Fibroblast of skin of scalp (primary cell): ENCODE results near the gene TNFAIP1. TPM values are rescaled to one million over a fixed set of nuclear protein-coding genes. Genes with fewer than 3 reads are reported as not detected.
"Not testable (repeated sequence)": the region's sequence is repeated elsewhere in the genome, so short reads cannot be mapped to it uniquely, and the experiment has no call there.

Experiments used
- DNase-seq: peaks from one replicate; pipeline ENCODE4 v3.0.0-alpha.2; 2013
- polyA plus RNA-seq, 2 experiments: library from polyadenylated mRNA; unstranded; fragments of 120-200 nt; gene quantifications; one replicate each; pipeline ENCODE4 v1.2.1, GENCODE V29; 2013; ENCODE audit not compliant: insufficient read length in 2 of 2

Gene TNFAIP1
- 43.5 TPM for polyA plus RNA-seq (2013, experiment 1 of 2; ENCODE audit: insufficient read length)
- polyA plus RNA-seq (2013, experiment 2 of 2; ENCODE audit: insufficient read length), result 42.2 TPM

DNA sequence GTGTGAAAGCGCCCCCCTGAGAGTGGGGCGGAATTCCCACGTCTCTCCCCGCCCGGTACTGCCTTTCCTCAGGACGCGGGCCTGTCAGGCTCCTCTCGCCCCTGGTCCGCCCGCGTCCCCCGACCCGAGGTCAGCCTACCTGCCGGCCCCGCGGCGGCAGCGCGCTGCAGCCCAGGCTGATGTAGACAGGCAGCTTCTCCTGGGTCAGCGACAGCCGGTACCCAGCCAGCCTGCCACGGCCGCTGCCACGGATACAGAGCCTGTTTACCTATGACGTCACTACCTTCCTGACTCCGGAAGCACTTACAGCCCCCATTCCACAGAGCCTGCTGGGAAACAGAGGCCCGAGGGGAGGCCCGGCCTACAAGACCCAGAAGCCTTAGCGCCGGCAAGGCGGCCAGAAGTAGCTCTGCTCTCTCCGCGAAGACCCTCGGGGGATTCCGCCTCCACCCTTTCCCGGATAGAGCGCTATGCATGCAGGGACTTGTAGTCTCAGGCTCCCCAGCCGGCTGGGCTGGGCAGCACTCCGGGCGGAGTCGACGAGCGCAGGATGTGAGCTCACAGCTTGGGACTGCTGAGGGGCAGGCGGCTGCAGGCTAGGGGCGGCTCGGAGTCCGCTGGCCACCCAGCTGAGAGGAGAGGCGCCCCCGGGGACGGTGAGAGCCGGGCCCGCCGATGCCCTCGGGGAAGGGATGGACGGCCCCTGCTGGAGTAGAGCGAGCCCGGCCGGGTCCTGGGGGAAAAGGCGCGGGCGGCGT lies at the start of gene TNFAIP1, which contains the start of gene IFT20:
Gene TNFAIP1, plus strand, starts transcription at position 561 of the 758 bp plus-strand sequence. CDS start 3,761 bp downstream, outside the sequence.
Gene IFT20, minus strand, starts transcription at position 272 of the 758 bp plus-strand sequence. CDS start 3,487 bp downstream, outside the sequence.
- peak; percentile 100 for DNase-seq

GRCh38 chr17:28285965-28286364 lies 49.6 kb upstream of the TNFAIP1 start:
- no peak for DNase-seq

- peak; percentile 62 for DNase-seq
Observed at GRCh38 chr17:28290703-28291102, 44.9 kb upstream of the TNFAIP1 start.

DNA sequence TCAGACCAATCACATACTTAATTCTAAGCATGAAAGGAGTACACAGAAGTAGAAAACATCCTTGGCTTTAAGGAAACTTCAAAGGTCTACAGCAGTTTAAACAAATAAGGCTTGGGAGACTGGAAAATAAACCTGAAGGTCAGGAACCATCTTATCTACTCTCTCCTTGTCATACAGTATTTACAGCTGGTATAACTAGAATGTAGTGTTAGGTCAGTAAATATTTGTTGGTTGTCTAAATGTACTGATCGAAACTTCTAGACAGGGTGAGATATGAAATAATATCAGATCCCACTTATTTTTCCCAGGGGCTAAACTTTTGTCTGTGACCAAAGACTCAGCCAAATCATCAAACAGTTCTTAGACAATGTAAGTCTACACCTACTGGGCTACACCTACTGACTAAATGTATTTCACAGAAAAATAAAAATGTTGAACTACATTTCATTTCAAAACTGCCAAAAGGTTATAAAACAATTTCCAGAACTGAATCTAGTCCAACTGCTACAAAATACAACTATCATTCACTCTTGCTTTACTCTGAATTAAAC lies 43.7 kb upstream of the TNFAIP1 start:
- no peak for DNase-seq

- not testable (repeated sequence) for DNase-seq
Observed at GRCh38 chr17:28292878-28293277, 42.7 kb upstream of the TNFAIP1 start.

GRCh38 chr17:28293994-28294393 lies 41.6 kb upstream of the TNFAIP1 start:
- no peak for DNase-seq

DNA sequence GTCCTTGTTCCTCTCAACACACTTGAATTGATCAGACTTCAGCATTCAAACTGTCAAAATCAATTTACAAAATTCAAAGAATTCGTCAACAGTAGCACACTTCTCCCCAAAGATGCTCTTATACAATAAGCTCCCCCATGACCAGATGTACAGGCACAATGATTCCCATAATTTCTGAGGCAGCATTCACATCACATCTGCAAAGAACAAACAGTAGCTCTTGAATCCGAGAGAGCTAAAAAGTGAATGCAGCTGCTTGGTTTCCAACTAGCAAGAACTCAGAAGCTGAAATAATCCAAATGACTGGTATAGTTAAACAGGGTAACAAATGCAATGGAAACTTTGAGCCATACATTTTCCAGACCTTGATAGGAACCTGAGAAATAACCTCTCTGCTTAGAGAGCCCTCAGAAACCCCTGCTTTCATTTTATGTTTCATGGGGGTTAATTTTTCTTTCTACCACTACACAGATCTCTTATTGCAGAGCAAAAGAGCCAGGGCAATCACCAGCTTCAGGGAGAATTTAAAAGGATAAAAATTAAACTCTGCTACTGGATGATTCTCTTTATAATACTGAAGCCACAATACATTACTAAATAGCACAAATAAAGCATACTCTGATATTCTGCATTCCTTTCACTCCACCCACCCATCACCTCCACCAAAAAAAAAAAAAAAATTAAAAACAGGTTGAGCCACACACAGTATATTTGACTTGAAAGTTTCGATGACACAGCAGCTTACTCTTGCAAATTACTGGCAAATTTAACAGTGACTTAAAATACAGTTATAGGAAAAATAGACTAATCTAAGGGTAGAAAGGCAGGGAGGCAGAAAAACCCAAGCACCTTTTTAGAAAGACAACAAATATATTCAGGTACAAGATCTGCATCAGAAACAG lies 39.6 kb upstream of the TNFAIP1 start:
- DNase-seq, result no peak

DNA sequence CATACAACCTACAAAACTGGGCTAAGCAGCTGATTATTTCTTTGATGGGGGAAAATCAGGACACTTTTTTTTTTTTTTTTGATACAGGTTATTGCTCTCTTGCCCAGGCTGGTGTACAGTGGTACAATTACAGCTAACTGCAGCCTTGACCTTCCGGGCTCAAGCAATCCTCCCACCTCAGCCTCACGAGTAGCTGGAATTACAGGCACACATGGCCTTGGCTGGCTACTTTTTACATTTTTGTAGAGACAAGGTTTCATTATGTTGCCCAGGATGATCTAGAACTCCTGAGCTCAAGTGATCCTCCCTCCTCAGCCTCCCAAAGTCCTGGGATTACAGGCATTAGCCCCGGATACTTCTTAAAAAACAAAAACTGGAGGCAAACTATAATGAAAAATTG lies 37.1 kb upstream of the TNFAIP1 start:
- DNase-seq, result no peak

DNA sequence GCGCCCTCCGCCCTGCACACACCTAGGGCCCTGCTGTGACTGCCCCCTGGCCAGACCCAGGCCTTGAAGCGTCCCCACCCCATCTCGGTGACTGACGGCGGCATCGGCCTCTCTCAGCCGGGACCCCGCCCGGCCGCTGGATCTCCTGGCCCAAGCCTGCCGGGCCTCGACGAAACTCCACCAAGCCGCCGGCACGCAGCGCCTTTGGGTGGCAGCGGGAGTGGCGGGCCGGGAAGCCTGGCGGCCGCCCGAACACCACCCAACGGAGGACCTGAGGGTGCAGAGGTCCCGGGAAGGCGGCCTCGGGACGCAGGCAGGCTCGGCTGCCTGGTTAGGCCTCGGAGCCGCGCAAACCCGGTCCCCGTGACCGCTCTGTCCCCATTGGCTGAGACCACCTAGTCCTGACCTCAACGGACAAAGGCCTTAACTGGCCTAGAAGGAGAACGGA lies 28.6 kb upstream of the TNFAIP1 start:
- DNase-seq, result no peak

DNA sequence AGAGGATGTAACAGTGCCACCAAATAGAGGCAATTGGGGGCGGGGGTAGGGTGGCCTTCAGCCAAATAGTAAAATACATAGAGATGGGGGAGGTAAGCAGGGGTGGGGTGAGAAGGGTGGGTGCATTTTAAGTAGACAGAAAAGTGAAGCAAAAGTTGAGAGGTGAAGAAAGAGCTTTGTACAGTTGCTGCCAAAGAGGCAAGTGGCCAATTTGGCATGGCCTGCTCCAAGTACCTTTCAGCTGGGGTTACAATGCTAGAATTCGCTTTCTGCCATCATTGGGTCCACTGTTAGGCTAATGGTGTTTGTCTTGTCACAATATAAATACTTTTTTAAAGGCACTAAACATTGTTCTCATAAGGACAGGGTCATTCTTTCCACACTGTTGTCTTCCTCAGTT lies 21.7 kb upstream of the TNFAIP1 start:
- DNase-seq, result no peak

DNA sequence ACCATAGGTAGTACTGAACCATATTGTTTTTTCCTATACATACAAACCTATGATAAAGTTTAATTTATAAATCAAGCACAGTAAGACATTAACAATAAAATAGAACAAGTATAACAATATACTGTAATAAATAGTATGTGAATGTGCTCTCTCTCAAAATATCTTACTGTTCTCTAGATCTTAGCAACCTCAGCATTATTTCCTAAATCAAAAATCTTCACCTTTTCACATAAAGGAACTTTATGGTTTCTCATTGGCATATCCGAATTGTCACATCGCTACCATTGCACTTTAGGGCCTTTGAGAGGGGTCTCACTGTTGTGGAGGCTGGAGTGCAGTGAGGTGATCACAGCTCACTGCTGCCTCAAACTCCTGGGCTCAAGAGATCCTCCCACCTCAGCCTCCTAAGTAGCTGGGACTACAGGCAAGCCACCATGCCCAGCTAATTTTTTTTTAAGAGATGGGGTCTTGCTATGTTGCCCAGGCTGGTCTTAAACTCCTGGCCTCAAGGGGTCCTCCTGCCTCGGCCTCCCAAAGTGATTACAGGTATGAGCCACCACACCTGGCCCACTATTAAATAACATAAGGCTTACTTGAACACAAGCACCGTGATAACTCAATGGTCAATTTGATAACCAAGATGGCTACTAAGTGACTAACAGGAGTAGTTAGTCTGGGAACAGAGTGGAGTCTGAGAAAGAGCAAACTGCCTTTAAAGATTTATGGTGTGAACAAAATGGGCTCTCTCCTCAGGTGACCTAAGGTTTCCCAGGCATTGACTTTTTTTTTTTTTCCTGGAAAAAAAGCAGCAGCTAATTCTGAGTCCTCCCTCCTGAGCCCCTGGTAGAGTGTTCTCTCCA lies 19.5 kb upstream of the TNFAIP1 start:
- DNase-seq, result no peak

GRCh38 chr17:28317099-28317965 lies 18.2 kb upstream of the TNFAIP1 start:
- no peak for DNase-seq

DNA sequence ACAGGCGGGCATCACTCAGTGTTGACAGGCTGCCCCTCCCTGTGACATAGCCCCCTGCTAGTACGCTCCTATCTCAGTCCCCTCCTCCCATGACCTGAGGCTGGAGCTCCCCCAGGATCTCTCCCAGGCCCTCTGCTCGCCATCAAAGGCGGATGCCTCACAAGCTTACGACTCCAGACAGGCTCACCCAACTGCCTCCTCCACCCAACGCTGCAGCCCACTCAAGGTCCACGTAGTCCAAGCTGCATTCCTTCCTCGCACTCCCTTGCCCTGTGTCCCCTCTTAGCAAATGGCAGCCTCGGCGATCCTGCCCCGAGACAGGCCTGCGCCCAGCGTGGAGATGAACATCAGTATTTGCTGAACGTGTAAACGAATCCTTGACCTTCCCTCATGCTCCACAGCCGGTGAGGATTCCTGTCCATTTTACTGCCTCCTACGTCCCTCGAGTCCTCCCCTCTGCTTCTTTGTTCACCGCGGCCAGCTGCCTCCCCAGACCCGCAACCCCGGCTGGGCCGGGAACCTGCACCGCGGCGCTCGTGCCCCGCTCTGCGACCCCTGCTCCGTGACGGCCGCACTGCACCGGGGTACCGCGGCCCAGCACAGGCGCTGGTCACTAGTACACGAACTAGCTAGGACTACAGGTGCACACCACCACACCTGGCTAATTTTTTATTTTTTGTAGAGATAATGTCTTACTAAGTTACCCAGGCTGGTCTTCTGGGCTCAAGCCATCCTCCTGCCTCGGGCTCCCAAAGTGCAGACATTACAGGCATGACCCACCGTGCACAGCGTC lies 17.4 kb upstream of the TNFAIP1 start:
- no peak for DNase-seq

DNA sequence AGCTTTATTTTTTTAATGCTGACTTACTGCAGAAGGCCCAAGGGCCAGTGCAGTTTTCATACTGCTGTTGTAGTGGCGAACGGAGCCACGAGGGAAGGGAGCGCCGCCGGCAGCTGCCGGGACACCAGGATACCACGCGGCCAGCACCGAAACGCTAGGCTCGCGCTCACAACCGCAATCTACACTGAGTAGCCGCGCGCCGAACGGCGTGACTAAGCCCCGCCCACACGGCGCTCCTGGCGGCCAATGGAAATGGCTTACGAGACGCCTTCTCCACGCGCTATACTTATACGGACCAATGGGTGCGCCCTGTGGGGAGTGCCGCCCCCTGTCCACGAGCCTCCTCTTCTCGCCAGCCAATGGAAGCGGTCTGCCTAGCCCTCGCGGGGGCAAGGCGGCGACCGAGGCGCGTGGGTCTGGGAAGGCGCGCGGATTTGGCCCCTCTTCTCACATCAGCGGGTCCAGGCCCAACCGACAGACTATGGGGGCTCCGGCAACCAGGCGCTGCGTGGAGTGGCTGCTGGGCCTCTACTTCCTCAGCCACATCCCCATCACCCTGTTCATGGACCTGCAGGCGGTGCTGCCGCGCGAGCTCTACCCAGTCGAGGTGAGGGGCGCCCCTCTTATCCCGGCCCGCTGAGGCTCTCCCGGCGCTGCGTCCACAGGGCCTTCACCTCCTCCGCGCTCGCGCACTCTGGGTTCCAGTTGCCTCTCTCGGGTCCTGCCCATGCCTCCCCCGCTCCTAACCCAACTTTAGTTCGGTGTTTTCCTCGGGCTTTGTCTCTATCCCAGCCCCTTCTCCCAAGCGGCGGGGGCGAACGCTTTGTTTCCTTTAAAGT lies 16.6 kb upstream of the TNFAIP1 start, which contains the start of gene TMEM97:
Gene TMEM97, plus strand, starts transcription at position 442 of the 839 bp plus-strand sequence. Its CDS starts 40 bp downstream, at position 482.
- DNase-seq, result peak; percentile 96

- peak; percentile 7 for DNase-seq
Observed at GRCh38 chr17:28319598-28319935, 16.0 kb upstream of the TNFAIP1 start.

GRCh38 chr17:28320215-28321061 lies 15.1 kb upstream of the TNFAIP1 start:
- DNase-seq, result no peak

GRCh38 chr17:28324267-28324745 lies 11.3 kb upstream of the TNFAIP1 start:
- DNase-seq, result no peak

DNA sequence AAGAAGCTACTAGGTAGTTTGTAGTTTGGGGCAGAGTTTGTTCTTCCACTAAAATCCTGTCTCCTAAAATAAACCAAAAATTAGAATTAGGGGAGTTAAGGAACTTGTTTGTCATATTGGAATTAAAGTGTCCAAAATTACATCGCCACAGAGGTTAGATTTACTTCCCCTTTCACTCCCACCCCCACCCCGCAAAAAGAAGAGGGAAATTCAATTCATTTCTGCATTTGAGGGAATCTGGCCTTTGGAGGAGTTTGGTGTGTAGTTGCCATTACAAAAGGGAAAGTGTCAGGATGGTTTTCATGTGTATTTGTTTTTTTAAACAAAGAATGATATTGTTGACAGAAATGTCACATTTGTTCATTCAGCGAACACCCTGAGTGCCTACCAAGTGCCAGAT lies 10.8 kb upstream of the TNFAIP1 start:
- no peak for DNase-seq
